GM21786 (cell line): Measurements from ENCODE around the gene HOXA11.

ENCODE experiments used
- ATAC-seq: cut with Tn5 transposase; IDR thresholded peaks from one replicate; pipeline ENCODE4 v1.9.1; 2021; ENCODE audit not compliant: unreplicated experiment

Gene HOXA11

DNA sequence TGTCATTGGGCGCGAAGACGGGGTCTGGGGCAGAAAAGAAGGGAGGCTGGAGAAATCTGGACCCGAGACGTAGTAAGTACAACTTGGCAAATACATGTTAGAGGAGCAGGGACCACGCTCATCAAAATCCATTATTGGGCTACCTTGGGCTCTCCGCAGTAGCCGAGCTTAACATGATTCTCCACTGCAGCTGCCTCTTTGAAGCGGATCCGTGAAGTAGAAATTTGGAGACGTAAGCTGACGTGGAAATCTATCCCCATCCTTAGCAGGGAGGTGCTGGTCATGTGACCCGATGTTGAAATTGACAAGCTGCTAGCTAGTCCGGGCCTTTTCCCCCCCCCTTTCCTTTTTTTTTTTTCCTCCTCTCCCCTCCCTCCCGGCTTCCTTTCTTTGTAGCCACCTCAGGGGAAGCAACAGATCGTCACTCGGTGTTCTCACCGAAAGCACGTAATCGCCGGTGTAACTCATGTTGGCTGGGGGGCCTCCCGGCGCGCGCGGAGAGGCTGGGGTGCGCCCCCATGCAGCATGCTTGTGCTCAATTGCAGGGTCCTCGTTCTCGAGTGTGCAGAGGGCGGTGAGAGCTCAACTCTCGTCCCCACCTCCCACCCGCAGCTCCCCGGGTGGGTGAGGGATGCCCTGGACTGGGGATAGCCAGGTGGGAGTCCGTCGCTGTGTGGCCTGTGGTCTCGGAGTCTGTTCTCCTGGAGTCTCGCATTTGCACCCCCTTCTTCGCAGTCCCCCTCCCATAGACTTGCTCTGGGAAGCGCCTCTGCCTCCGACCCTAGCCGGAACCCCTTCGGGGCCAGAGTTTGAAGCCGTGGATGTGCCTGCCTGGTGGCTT is at the start of gene HOXA11:
TSS of gene HOXA11 (minus strand) at position 220 of the 841 bp plus-strand sequence. CDS start at position 132, 88 bp downstream.
- ATAC-seq, result no peak

DNA sequence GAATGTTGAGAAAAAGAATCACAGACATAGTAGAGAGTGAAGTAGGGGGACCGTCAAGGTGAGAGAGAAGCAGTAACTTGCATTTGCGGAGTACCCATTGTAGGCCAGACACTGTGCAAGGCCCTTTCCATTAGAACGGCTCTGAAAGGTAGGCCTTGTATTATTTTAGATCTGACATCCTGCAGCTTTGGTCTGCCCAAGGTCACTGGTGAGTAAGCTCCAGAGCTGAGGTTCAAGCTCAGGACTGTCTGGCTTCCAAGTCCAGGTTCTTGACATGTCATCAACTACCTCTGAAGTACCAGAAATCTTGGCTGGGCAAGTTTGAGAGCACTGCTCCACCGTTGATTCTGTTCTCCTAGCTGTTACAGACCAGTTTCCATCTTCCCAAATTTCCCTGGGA is 44.4 kb upstream of the HOXA11 start:
- no peak for ATAC-seq

DNA sequence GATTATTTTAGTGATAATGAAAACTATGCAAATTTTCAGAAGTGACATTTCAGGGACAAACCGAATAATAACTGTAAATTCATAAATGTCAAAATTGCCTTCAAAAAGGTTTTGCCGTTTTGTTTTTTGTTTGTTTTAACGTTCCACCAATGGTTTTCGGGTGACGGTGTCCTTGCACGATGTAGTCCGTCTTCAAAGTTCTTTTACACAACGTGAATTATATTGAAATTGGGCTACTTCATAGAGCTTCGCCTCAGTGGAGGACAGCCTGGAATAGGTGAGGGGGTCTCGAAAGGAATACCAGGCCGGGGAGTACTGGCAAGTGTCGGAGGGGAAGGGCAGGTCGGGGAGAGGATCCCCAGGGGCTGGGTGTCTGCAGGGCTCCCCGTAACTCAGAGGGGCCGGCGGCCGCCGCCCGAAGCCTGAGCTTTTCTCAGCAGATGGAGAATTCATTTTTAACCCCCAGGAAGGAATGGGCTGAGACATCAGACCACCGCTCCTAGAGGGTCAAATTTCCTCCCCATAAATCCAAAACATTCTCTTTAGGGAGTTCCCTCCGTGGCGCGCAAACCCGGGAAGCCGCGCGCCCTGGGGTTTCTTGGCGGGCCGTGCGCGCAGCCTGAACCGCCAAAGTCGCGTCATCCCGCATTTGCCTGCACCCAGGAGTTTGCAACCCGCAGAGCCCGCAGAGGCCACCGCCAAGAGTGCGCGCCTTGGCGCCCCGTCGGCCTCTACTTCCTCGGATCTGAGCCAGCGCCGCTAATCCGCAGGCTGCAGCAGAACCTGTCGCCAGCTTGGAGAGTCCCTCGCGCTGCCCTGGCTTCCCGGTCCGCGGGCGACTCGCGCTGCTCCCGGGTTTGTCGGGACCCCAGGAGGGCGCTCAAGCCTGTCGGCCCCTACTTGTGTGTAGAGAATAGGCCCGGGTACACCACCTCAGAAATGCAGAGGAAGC is 40.2 kb upstream of the HOXA11 start:
- ATAC-seq, result no peak

DNA sequence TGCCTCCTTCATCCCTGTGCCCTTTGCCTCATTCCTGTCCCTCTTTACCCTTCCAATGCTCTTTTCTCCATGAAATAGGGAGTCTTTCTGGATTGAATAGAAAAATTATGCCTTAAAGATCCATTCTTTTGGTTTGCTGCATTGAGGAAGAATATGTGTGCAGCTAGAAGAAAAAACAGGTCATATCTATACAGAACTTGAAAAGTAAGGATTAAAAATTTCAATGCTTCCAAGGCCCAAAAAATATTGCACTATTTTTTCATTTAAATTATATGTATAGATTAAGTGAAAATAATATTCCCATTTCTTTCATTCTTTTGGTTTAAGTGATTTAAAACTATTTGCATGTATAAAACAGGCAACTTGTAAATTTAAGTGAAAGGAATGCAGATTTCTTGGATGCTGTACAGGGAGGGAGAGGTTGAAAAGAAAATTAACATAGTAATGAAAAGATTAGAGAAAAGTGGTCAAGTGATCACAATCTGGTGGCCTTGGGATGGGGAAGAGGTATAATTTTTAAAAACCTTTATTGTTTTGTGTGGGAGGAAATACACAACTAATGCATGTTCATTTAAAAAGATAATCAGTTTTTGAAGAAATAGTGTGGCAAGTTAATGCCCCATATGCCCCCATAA is 39.0 kb upstream of the HOXA11 start:
- ATAC-seq, result no peak

DNA sequence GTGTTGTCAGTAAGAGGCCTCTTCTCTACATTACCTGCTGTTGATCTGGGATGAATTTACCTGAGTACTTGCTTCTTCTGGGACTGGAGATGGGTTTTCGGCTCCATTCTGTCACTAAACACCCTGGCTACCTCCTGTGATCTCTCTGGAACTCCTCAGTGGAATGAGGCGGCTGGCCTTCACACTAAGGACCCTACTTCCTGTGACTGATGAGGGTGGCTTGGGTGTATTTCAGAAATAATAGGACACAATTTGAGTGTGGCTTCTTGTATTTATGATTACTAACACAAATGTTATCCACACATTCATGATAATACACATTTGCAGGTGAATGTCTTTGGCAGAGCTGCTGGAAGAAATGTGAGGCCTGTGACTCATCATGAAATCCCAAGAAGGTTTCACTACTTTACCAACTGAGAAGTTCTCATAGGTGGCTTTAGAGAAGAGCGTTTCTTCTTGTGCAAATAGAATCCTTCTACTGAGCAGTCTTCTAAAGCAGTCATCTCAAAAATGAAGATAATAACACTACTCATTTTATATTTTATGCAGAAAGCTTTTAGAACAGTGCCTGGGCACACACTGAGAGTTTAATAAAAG is 36.3 kb upstream of the HOXA11 start:
- no peak for ATAC-seq

DNA sequence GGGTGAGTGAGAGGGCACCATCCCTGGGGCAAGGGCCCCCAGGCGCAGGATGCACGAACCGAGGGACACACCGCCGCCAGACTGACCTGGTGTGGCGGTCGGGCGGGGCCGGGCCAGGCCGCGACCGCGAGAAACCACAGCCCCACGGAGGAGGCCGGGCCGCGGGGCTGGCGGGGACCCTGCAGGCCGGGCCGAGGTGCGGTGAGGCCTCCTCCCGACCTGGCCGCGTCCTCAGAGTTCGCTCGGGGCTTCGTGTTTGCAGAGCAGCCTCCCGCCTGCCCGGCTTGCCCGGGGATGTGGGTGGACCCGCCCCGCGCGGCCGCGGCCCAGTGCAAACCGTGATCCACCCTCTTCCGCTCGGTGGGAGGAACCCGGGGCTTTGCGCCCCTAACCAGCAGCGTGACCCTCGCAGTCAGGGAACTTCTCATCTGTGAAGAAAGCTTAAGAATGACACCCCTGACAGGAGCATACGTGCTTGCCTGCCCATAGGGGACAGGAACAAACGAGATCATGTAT is 35.5 kb upstream of the HOXA11 start:
- no peak for ATAC-seq

DNA sequence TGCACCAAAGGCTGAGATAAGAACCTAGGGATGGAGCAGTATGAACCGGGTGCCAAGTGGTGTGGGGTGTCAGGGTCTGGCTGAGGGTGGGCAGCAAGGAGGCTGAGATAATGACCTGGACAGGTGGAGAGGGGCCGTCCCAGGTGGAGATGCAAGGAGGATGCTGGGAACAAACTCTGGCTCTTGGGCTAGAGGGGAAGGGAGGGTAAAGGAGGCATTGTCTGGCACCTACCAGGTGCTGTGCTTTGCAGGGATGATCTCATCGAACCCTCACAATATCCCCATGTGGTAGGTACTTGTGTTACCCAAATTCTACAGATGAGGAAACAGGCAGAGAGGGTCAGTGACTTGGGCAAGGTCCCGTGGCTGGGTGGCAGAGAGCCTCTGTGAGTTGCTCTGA is 34.8 kb upstream of the HOXA11 start:
- ATAC-seq, result no peak

DNA sequence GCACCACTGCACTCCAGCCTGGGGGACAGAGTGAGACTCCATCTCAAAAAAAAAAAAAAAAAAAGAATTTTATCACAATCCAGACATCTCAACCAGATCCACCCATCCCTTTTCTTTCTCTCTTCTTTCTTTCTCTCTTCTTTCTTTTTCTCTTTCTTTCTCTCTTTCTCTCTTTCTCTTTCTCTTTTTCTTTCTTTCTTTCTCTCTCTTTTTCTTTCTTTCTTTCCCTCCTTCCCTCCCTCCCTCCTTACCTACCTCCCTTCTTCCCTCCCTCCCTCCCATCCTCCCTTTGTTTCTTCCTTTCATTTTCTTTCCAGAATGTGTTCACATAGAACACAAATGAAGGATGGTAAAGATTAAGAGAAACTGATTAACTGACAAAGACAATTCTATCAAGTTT is 32.9 kb upstream of the HOXA11 start:
- no peak for ATAC-seq

DNA sequence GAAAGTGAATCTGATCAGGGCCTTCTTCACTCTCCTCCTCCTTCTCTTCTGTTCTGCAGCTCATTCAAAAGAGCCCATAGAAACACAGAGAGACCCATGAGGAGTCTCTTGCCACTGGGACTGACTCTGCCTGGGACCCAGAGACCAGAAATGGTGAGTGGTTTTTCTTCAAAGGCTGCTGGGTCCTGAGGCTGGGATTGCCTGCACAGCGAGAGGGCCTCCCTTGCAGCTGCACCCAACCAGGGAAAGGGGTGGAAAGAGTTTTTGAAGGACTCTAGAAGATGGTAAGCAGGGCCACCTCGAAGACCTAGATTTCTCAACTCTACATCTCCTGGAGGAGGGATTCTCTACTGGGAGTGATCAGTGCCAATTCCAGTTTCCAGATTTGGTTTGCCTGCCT is 30.3 kb upstream of the HOXA11 start:
- ATAC-seq, result no peak

DNA sequence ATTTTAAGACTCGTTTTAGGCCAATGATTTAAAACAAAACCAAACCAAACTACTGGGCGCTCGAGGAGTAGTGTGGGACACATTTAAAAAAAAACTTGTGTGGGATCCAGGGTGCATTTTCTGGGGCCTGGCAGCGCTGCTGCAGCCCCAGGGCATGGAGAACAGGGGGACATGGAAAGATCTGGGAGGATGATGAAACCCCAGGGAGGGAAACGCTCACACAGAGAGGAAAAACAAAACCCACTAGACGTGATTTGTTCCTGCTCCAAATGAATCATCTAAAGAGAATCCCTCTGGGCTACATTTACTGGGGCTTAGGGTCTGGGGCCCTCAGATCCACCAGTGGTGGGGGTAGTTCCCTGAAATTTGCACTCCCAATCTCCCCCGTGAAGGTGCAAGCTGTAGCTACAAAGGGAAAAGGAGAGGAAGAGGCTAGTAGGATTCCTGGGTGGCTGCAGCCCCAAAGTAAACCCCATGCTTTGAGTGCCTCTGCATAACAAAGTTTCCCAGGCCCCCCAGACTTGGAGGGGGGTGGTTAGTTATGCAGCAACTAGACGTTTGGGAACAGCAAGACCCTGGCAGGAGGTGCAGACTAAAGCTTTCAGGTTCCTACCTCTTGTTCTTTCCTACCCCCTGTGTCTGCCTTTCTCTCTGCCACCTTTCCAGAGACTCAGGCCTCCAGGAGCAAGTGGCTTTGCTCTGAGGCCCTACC is 29.4 kb upstream of the HOXA11 start:
- no peak for ATAC-seq

DNA sequence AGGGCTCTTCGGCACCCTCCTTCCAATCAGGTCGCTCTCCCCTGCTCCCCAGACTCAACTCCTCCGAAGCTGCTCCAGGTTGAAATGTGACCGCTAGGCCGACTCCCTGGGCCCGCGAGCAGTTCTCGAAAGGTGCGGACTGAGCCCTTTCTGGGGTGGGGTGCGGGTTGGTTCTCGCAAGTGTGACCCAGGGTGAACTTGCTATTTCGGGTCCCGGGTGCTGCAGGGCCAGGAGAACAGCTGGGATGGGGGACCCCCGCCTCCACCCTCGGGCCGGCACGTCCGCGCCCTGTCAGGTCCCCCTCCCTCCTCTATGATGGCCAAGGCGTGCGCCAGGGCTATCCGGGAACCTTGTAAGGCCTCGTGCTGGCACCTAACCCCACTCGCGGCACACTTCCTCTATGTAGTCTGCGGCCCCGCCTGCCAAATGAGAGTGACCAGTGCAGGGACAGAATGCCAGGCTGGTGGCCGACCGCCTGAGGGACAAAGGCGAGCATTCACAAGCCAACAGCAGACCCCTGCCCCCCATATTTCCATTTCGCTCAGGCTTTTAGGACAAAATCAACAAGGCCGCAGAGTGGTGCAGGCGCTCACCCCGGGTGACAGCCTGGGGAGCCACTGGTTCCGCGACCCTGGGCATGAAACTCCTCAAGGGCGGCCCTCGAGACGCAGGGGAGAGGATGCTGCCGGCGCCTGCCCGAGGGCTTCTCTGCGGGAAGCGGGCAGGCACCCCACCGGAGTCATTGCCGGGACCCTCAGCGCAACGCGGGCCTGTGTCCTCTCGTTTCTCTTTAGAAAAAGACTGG is 28.6 kb upstream of the HOXA11 start:
- ATAC-seq, result no peak

DNA sequence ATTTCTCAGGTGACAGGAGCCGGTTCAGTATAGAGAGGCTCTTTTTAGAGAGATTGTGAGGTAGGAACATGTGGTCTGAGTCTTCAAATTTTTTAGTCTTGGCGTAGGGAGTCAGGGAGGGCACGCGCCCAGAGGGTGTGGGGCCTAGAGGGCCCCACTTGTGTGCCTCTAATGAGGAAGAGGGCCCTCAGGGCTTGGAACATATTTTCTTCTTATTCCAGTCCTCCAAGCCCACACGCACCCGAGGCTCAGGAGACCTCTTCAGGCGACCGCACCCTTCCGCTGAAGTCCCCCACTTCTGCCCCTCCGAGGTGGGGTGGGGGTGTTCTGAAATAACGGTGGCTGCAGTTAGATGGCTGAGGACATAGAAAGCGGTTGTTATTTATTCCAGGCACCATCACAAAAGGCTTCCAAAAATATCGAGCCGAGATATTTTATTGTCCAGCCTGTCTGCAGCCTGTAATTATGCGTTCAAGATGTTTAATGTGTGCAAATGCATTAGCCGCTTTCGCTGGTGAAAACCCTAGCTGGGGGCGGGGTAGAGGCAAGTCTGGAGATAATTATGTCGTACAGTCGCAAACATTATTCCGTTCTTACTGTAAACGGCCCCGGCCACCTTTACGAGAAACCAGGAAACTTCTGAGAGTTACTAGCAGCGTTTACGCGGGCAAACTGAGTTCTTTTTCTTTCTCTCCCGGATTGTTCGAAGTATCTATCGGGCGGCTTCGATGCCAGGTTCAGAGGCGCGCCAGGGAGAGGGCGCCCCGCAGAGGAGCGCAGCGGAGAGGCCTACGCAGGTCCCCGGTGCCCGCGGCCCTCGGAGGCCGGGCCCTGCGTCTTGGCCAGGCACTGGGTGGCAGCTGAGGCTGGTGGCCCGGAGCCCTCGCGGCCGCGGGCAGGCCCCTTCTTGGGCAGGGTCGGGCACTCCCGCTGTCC is 27.7 kb upstream of the HOXA11 start:
- no peak for ATAC-seq

DNA sequence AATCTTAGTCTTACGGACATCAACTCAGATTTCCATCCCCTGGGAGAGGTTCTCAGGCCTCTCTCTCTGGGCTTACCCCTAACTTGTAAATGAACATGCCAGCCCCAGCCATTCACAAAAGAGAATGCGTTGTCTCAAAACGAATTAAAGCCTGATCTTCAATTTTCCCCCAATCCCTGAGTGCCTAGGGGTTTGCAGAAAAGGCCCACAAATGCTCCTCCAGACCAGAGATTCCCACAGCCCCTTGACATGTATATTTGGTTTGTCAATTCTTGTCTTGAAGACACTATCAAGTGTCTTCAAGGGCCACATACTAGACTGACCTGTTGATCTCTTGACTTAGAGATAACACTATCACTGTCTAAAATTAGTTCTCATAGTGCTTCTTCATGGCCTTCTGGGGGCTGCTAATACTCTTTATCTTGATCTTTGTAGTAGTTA is 26.8 kb upstream of the HOXA11 start:
- ATAC-seq, result no peak

DNA sequence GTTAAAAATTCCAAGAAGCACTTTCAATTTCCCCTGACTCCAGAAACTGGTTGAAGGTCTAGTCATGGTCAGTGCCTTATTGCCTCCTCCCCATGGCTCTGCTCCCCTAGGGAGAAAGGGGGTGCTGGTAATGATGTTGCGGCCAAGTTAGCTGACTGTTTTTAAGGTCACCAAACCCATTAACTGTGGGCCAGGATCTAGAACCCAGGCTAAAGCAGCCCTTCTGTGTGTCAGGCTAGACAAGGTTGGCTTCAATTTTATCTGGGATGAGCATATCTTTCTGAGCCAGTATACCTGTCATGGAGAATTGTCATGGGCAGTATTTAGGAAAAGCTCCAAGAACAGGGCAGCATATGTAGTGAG is 26.0 kb upstream of the HOXA11 start:
- ATAC-seq, result no peak

DNA sequence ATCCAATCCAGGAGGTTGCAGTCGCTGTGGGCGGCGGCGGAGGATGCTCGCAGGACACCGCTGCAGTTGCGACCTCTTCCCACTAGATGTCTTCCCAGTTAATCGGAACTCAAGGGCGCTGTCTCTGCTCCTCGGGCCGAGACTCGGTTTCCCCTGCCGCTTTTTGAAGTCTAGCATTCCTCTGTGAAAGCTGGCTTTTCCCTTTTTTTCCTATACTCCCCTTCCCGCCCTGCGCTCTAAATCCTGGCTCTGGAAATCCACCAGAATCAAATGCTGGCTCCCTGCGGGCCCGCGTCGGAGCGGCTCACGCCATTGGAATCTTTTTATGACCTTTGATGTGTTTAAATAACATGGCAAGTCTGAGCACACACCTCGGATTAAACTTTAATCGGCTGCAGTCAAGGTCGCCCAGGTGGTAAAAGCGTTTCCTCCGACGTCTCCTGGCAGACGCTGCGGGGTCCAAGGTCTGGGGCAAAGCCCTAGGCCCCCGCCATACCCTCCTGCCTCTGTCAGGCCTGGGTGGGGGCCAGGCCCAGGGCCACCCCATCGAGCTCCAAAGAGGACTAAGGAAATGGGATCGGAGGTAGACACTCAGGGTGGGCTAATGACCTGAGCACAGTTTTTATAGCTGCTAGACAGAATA is 25.5 kb upstream of the HOXA11 start:
- no peak for ATAC-seq

DNA sequence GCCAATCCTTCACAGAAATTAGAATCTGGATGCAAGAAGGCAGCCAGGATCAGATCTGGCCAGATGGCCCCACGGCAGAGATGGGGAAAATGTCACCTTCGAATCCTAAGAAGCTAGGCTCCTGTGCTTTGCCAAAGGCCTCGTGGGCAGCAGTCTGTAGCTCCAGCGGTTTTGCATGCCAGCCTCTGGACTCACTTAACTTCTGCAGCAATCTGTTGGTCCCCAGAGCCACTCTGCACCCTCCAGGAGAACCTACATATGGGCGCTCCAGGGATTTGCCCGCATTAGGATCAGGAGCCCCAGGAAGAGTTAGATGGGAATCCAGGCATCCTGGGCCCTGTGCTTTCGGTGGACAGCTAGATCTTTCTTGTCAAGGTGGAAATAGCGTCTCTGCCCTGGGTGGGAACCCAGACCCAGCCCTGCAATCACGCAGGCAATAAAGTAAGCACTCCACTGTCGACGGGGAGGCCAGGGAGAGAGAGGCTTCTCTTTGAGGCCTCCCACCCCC is 25.0 kb upstream of the HOXA11 start:
- ATAC-seq, result no peak

DNA sequence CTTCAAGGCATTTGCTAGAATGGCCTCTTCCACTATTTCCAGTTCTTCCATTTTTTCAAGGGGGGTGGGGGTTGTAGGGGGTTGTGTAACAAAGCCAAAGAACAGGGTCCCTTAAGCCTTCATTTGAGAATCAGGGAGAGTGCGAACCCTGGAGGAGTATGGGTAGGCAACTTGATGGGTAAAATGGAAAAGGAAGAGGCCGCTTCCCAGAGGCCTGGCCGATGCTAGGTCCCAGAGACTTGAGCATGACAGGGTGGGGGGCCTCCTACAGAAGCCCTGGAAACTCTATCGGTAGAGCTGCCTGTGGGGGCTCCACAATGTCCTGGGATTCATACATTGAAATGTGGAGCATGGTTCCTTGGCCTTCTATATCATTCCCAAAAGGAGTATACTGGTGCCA is 24.0 kb upstream of the HOXA11 start:
- no peak for ATAC-seq
